OCI-LY1 (cell line): ENCODE data around the gene SLC25A11.

ENCODE experiments used
- EZH2 ChIP-seq: fragments of 200-600 bp; sonication (generic), shearing (Covaris generic); IDR thresholded peaks from 2 replicates; pipeline ENCODE4 v1.8.0; 2017; ENCODE audit warnings: borderline replicate concordance, mixed run types, mild to moderate bottlenecking, antibody characterized with exemption, low read length, moderate library complexity, mixed read lengths
- TF ChIP-seq, protein P1 (sequence below): fragments of 200-600 bp; sonication (generic), shearing (Covaris generic); IDR thresholded peaks from 2 replicates; pipeline ENCODE4 v1.5.1; 2017; ENCODE audit warnings: mild to moderate bottlenecking, antibody characterized with exemption, low read length, moderate library complexity, mixed read lengths

DNA sequence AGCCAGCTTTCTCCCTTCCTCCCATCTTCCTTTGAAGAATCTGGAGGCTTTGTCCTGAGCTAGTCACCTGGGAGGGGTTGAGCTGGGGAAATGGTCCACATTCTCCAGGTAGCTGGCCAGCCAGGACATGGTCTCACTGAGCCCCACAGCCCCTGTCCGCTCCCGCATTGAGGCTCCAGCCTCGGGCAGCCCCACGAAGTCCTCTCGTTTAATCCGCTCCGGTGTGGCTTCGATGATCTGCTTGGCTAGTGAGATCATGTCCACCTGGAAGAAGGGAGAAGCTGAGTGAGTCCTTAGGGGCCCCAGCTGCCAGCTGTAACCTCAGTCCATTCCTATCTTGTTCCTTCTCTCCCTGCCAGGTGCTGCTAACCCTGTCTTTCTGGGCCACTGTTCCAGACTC is 30.4 kb upstream of the SLC25A11 start:
- TF ChIP-seq, protein P1, sequence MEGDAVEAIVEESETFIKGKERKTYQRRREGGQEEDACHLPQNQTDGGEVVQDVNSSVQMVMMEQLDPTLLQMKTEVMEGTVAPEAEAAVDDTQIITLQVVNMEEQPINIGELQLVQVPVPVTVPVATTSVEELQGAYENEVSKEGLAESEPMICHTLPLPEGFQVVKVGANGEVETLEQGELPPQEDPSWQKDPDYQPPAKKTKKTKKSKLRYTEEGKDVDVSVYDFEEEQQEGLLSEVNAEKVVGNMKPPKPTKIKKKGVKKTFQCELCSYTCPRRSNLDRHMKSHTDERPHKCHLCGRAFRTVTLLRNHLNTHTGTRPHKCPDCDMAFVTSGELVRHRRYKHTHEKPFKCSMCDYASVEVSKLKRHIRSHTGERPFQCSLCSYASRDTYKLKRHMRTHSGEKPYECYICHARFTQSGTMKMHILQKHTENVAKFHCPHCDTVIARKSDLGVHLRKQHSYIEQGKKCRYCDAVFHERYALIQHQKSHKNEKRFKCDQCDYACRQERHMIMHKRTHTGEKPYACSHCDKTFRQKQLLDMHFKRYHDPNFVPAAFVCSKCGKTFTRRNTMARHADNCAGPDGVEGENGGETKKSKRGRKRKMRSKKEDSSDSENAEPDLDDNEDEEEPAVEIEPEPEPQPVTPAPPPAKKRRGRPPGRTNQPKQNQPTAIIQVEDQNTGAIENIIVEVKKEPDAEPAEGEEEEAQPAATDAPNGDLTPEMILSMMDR = no peak
- no peak for TF ChIP-seq EZH2
